ENCODE results near the gene GRIK5. TPM values are rescaled to one million over a fixed set of nuclear protein-coding genes. Genes with fewer than 3 reads are reported as not detected.

The GRIK5 gene
- total and polyA plus RNA-seq, 2 donors (not counting 3 experiments of a cell fraction or from before 2014, with no cell fraction given): 0.80 to 2.2 TPM

DNA sequence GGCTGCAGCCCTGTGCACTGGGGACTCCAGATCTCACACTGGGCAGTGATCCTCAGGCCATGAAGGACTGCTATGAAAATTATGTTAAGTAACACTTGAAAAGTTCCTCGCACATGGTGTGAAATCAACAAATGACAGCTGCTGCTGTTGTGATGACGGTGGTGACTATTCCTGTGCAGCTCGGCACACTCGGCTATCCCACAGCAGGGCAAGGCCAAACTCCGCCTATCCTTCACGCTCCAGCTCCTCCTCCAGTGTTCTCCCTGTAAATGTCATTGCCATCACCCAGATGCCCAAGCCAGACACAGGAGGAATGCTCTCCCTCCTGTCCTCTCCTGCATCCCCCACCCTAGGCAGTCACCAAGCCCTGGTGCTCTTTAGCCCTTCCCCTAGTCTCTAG is 31.3 kb downstream of the GRIK5 start:
- intact Hi-C loops (cut with micrococcal nuclease) (no loop called here), dilution Hi-C loops (cut with MboI; ENCODE audit: extremely low pct_ligation_motif_present, low sequenced_read_pairs) (no loop called here)
- Histone ChIP-seq H3K4me2 (ENCODE audit: insufficient read depth, low read length) (no peak overlapping the region), H3K4me3 (replicated peaks in 1 of 3; ENCODE audit: insufficient read depth in 1 of 3, low read depth in 1 of 3, low read length in 3 of 3) (no peak overlapping the region), H3K36me3 (ENCODE audit: control insufficient read depth in 2 of 2, extremely low read depth in 1 of 2, insufficient read depth in 2 of 2, low read length in 2 of 2) (no peaks in the 10 kb centered on the region), H4K20me1 (replicated peaks; ENCODE audit: control insufficient read depth, extremely low read depth, insufficient read depth, low read length) (no peaks in the 10 kb centered on the region), H3K27me3 (ENCODE audit: control insufficient read depth in 2 of 2, insufficient read depth in 2 of 2, low read length in 2 of 2) (no peaks in the 10 kb centered on the region), H3K27ac (ENCODE audit: insufficient read depth, low read depth, low read length) (no peak overlapping the region), H2AFZ (ENCODE audit: low read depth, low read length) (no peak overlapping the region), H3K9me3 (replicated peaks; ENCODE audit: control insufficient read depth, insufficient read depth, low read length) (no peaks in the 10 kb centered on the region), H3K79me2 (ENCODE audit: control insufficient read depth, insufficient read depth, low read length) (no peaks in the 10 kb centered on the region), H3K9ac (replicated peaks; ENCODE audit: extremely low read depth, insufficient read depth, low read length) (no peak overlapping the region), H3K4me1 (ENCODE audit: control insufficient read depth, extremely low read depth, insufficient read depth, low read length) (no peaks in the 10 kb centered on the region), H3K9me1 (replicated peaks; ENCODE audit: control insufficient read depth, extremely low read depth, insufficient read depth, low read length) (no peaks in the 10 kb centered on the region)
- DNase-seq (ENCODE audit: low read depth, low spot score): no peak
- BruUV-seq (replicated peaks): no TSS peak
- ChIA-PET CTCF (interaction anchor here (1.2 to 5.3 kb wide), 2 partner anchors 9 to 15 kb away, joined by 3 to 25 read pairs; no protein-coding TSS in a partner anchor), POLR2A (no interaction called here)
- no peak for FAIRE-seq
- TF ChIP-seq EZH2 (IDR thresholded peaks at IDR 0.05; ENCODE audit: borderline replicate concordance, low read depth, low read length, severe bottlenecking): no peak
- TF ChIP-seq POLR2AphosphoS5 (IDR thresholded peaks at IDR 0.05; ENCODE audit: insufficient read depth, low read depth, low read length): no peak
- TF ChIP-seq MAX (IDR thresholded peaks at IDR 0.05; ENCODE audit: insufficient read depth, insufficient read length): no peak
- TF ChIP-seq JUN (IDR thresholded peaks at IDR 0.05; ENCODE audit: borderline replicate concordance, insufficient read depth, insufficient read length, low read depth): no peak
- TF ChIP-seq CTCF (IDR thresholded peaks at IDR 0.05; ENCODE audit: extremely low read depth in 1 of 2, insufficient read depth in 1 of 2, low read depth in 1 of 2, low read length in 2 of 2): no peak
- no peak for TF ChIP-seq FOS (IDR thresholded peaks at IDR 0.05; ENCODE audit: borderline replicate concordance, insufficient read depth, low read length)
- no peak for TF ChIP-seq GATA2 (IDR thresholded peaks at IDR 0.05; ENCODE audit: insufficient read depth, insufficient read length, low read depth, low read length)
- no peak for TF ChIP-seq POLR2A (IDR thresholded peaks at IDR 0.05; ENCODE audit: low read depth, low read length)
- TF ChIP-seq MYC (IDR thresholded peaks at IDR 0.05; ENCODE audit: low read depth, low read length): no peak

Data from endothelial cell of umbilical vein (primary cell).